Measurements from ENCODE around the gene RNF187. TPM values are rescaled to one million over a fixed set of nuclear protein-coding genes. Genes with fewer than 3 reads are reported as not detected.

Gene RNF187
- total and polyA plus RNA-seq, 8 donors: 8.9 to 44.6 (median 27.8) TPM

DNA sequence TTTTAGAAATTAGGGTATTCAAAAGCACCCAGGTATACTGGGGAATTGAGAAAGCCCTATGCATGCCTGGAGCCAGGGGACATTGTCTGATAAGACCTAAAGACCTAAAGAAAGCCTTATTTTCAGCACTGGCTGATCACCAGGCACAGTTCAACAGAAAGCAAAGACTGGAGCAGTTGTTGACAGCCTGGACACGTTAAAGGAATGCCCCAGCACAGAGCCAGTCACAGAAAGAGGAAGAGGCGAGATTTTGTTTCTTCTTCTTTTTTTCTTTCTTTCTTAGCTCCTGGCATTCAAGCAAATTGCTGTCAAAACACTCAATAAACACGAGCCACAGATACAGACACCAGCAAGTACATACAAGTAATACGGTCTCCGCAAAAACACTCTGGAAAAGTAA is 40.4 kb downstream of the RNF187 start:
- no peak for TF ChIP-seq POLR2AphosphoS5 (IDR thresholded peaks at IDR 0.05)
- TF ChIP-seq EP300 (IDR thresholded peaks at IDR 0.05): no peak
- TF ChIP-seq POLR2A (IDR thresholded peaks at IDR 0.05): no peak
- no peak overlapping the region for H3K27ac ChIP-seq
- no peaks in the 10 kb centered on the region for H3K9me3 ChIP-seq
- peaks cover 0 to 10% (median 2%) of the 10 kb centered on the region in 4 donors for H3K4me1 ChIP-seq
- no peak overlapping the region for H3K4me3 ChIP-seq
- intact Hi-C loops (cut with DNase I; ENCODE audit: low total_unique reads): no loop called here
- no peak for DNase-seq
- WGBS, 5 donors: 32 to 51% (median 41%) methylated on average over 5 of the region's 5 CpGs
- H3K27me3 ChIP-seq: peaks cover 4 to 53% (median 5%) of the 10 kb centered on the region in 3 donors
- H3K36me3 ChIP-seq: no peaks in the 10 kb centered on the region

DNA sequence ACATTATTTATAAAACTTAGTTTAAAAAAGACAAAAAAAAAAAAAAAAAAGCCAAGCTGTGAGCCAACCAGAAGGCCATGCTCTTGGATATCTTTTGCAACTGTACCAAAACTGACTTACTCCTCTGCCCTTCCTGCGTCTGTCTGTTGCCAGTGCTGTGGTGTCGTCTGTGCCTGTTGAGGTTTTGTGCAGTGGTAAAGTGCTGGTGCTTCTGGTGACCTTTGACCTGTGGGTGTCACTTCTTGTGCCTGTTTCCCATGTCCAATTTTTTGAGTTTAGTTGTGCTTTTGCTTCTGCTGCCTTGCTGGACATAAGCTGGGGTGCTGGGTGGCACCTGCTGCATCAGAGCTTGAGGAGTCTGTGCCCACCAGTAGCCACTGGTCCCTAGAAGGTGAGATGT is 41.4 kb downstream of the RNF187 start:
- H3K27me3 ChIP-seq: peaks cover 4 to 61% (median 5%) of the 10 kb centered on the region in 3 donors
- H3K27ac ChIP-seq: no peak overlapping the region
- H3K36me3 ChIP-seq: no peaks in the 10 kb centered on the region
- no peak overlapping the region for H3K4me3 ChIP-seq
- DNase-seq: no peak
- WGBS, 5 donors: 46 to 80% (median 60%) methylated on average over 2 of the region's 2 CpGs
- no peaks in the 10 kb centered on the region for H3K9me3 ChIP-seq
- intact Hi-C loops (cut with DNase I; ENCODE audit: low total_unique reads): no loop called here
- no peak for TF ChIP-seq POLR2AphosphoS5 (IDR thresholded peaks at IDR 0.05)
- TF ChIP-seq, protein P1, sequence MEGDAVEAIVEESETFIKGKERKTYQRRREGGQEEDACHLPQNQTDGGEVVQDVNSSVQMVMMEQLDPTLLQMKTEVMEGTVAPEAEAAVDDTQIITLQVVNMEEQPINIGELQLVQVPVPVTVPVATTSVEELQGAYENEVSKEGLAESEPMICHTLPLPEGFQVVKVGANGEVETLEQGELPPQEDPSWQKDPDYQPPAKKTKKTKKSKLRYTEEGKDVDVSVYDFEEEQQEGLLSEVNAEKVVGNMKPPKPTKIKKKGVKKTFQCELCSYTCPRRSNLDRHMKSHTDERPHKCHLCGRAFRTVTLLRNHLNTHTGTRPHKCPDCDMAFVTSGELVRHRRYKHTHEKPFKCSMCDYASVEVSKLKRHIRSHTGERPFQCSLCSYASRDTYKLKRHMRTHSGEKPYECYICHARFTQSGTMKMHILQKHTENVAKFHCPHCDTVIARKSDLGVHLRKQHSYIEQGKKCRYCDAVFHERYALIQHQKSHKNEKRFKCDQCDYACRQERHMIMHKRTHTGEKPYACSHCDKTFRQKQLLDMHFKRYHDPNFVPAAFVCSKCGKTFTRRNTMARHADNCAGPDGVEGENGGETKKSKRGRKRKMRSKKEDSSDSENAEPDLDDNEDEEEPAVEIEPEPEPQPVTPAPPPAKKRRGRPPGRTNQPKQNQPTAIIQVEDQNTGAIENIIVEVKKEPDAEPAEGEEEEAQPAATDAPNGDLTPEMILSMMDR (IDR thresholded peaks at IDR 0.05): no peak
- no peak for TF ChIP-seq EP300 (IDR thresholded peaks at IDR 0.05)
- no peak for TF ChIP-seq POLR2A (IDR thresholded peaks at IDR 0.05)
- peaks cover 0 to 10% (median 2%) of the 10 kb centered on the region in 4 donors for H3K4me1 ChIP-seq

DNA sequence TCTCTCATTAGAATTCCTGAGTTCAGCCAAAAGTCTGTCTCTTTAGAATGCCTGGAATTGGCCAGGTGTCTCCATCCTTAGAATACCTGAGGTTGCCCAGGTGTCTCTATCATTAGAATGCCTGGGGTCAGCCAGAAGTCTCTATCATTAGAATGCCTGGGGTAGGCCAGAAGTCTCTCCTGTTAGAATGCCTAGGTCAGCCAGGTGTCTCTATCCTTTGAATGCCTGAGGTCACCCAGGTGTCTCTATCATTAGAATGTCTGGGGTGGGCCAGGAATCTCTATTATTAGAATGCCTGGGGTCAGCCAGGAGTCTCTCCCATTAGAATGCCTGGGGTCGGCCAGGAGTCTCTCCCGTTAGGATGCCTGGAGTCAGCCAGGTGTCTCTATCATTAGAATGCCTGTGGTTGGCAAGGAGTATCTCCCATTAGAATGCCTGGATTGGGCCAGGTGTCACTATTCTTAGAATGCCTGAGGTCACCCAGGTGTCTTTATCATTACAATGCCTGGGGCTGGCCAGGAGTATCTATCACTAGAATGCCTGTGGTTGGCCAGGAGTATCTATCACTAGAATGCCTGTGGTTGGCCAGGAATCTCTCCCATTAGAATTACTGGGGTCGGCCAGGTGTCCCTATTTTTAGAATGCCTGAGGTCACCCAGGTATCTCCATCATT is 43.0 kb downstream of the RNF187 start:
- intact Hi-C loops (cut with DNase I; ENCODE audit: low total_unique reads): no loop called here
- no peaks in the 10 kb centered on the region for H3K36me3 ChIP-seq
- TF ChIP-seq, protein P1 (IDR thresholded peaks at IDR 0.05): no peak
- TF ChIP-seq POLR2AphosphoS5 (IDR thresholded peaks at IDR 0.05) (no peak), POLR2A (IDR thresholded peaks at IDR 0.05) (no peak), EP300 (IDR thresholded peaks at IDR 0.05) (no peak)
- peaks cover 0 to 1% (median 0%) of the 10 kb centered on the region in 4 donors for H3K9me3 ChIP-seq
- no peak overlapping the region for H3K4me3 ChIP-seq
- peaks cover 0 to 10% (median 2%) of the 10 kb centered on the region in 4 donors for H3K4me1 ChIP-seq
- peaks cover 4 to 73% (median 5%) of the 10 kb centered on the region in 3 donors for H3K27me3 ChIP-seq
- H3K27ac ChIP-seq: no peak overlapping the region
- 63 to 84% (median 78%) methylated on average over 3 of the region's 3 CpGs for WGBS, 5 donors
- no peak for DNase-seq

DNA sequence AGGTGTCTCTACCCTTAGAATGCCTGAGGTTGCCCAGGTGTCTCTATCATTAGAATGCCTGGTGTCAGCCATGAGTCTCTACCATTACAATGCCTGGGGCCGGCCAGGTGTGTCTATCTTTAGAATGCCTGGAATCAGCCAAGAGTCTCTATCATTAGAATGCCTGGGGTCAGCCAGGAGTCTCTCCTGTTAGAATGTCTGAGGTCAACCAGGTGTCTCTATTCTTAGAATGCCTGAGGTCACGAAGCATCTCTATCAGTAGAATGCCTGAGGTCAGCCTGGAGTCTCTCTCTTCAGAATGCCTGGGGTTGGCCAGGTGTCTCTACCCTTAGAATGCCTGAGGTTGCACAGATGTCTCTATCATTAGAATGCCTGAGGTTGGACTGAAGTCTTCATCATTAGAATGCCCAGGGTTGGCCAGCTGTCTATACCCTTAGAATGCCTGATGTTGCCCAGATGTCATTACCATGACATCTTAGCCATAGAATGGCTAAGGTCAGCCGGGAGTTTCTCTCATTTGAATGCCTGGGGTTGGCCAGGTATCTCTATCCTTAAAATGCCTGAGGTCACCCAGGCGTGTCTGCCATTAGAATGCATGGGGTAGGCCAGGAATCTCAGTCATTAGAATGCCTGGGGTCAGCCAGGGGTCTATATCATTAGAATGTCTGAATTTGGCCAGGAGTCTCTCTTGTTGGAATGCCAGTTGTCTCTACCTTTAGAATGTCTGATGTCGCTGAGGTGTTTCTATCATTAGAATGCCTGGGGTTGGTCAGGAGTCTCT is 44.0 kb downstream of the RNF187 start:
- intact Hi-C loops (cut with DNase I; ENCODE audit: low total_unique reads): no loop called here
- WGBS, 5 donors: 63 to 72% (median 67%) methylated on average over 5 of the region's 5 CpGs

DNA sequence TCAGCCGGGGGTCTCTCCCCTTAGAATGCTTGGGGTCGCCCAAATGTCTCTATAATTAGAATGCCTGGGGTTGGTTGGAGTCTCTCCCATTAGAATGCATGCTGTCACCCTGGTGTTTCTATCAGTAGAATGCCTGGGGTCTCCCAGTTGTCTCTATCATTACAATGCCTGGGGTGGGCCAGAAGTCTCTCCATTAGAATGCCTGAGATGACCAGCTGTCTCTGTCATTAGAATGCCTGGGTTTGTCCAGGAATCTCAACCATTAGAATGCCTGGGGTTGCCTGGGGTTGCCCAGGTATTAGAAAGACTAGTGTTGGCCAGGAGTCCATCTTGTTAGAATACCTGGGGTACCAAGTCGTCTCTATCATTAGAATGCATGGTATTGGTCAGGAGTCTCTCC is 51.6 kb downstream of the RNF187 start:
- no peak for DNase-seq
- Histone ChIP-seq H3K4me1 (no peaks in the 10 kb centered on the region), H3K9me3 (peaks cover 0 to 33% (median 26%) of the 10 kb centered on the region in 4 donors), H3K27ac (no peak overlapping the region), H3K36me3 (no peaks in the 10 kb centered on the region), H3K27me3 (peaks cover 0 to 61% (median 0%) of the 10 kb centered on the region in 3 donors), H3K4me3 (no peak overlapping the region)
- TF ChIP-seq, protein P1 (IDR thresholded peaks at IDR 0.05): no peak
- TF ChIP-seq EP300 (IDR thresholded peaks at IDR 0.05): no peak
- 51 to 72% (median 60%) methylated on average over 3 of the region's 3 CpGs for WGBS, 5 donors
- intact Hi-C loops (cut with DNase I; ENCODE audit: low total_unique reads): no loop called here

More for the DNA sequence above, 44.0 kb downstream of the RNF187 start:
- H3K27ac ChIP-seq: no peak overlapping the region
- peaks cover under 1 to 77% (median under 1%) of the 10 kb centered on the region in 3 donors for H3K27me3 ChIP-seq
- H3K9me3 ChIP-seq: peaks cover 0 to 10% (median 5%) of the 10 kb centered on the region in 4 donors
- peaks cover 0 to 10% (median 2%) of the 10 kb centered on the region in 4 donors for H3K4me1 ChIP-seq
- H3K36me3 ChIP-seq: no peaks in the 10 kb centered on the region
- TF ChIP-seq POLR2A (IDR thresholded peaks at IDR 0.05) (no peak), EP300 (IDR thresholded peaks at IDR 0.05) (no peak), POLR2AphosphoS5 (IDR thresholded peaks at IDR 0.05) (no peak)
- no peak for DNase-seq
- no peak overlapping the region for H3K4me3 ChIP-seq

Data from stomach (tissue), 9 donors.